K562 (cell line): ENCODE data around the gene IP6K3. TPM values are rescaled to one million over a fixed set of nuclear protein-coding genes. Genes with fewer than 3 reads are reported as not detected.

Experiments used
- ATAC-seq: fragments of 200-7000 bp; cut with Tn5 transposase; 3 replicates; pipeline ENCODE4 v1.9.1; 2020; ENCODE audit warnings: moderate library complexity
- BruUV-seq: library from RNA; stranded (reverse); fragments of 400-500 nt; replicated peaks from 2 replicates; lab custom pipeline; 2021; lab: Mats Ljungman, UMichigan
- CTCF ChIA-PET: fragments of 300-600 bp; formaldehyde crosslinking; extraction: SDS; loops from one replicate; lab custom pipeline; 2021; ENCODE audit warnings: low intra/inter-chr PET ratio; lab: Yijun Ruan, JAX
- POLR2A ChIA-PET: fragments of 300-600, 350-650 bp; sonication (Branson Sonifier 250); formaldehyde crosslinking; extraction: SDS; loops from one replicate; lab custom pipeline; 2021; ENCODE audit warnings: antibody characterized with exemption, inconsistent platforms; lab: Yijun Ruan, JAX
- DNase-seq, 4 experiments: peaks; one replicate each; pipeline versions ENCODE4 v3.0.0 to v3.0.0-alpha.2; 2011 to 2018; ENCODE audit warnings: low spot score in 3 of 4, mixed read lengths in 3 of 4; ENCODE audit errors: extremely low read depth in 1 of 4
- FAIRE-seq: peaks from 2 replicates; lab custom pipeline; 2011; peaks lifted over from hg19 to GRCh38; lab: Jason Lieb, UNC
- H2AFZ ChIP-seq: 2 replicates; pipeline ENCODE4 v1.6.0; 2011; ENCODE audit warnings: low read depth, low read length, control low read depth, inconsistent platforms
- H3K27ac ChIP-seq: fragments of 200-600 bp; 3 replicates; pipeline ENCODE4 v1.8.0; 2011; ENCODE audit warnings: low read depth, mild to moderate bottlenecking, control low read depth, inconsistent platforms, low read length, moderate library complexity, mixed read lengths; ENCODE audit errors: extremely low read depth
- H3K27me3 ChIP-seq, 2 experiments: fragments of 300-600 bp in 1 of 2; 2 replicates in 1 of 2; 3 replicates in 1 of 2; pipeline versions ENCODE4 v1.6.0 to v1.8.0; 2011; ENCODE audit warnings: inconsistent platforms in 2 of 2, low read length in 2 of 2, mild to moderate bottlenecking in 1 of 2, mixed read lengths in 1 of 2, moderate library complexity in 1 of 2; ENCODE audit not compliant: control insufficient read depth in 2 of 2, insufficient read depth in 2 of 2
- H3K36me3 ChIP-seq: fragments of 300-600 bp; 3 replicates; pipeline ENCODE4 v1.8.0; 2011; ENCODE audit warnings: mild to moderate bottlenecking, low read length, inconsistent platforms; ENCODE audit not compliant: control insufficient read depth, insufficient read depth
- H3K4me1 ChIP-seq, 2 experiments: fragments of 200-600 bp in 1 of 2; replicated peaks in 1 of 2; 2 replicates in 1 of 2; 3 replicates in 1 of 2; pipeline versions ENCODE4 v1.5.1 to v1.8.0; 2011; ENCODE audit warnings: inconsistent platforms in 2 of 2, low read length in 2 of 2, mild to moderate bottlenecking in 1 of 2, mixed read lengths in 1 of 2, moderate library complexity in 1 of 2; ENCODE audit not compliant: control insufficient read depth in 2 of 2, insufficient read depth in 2 of 2
- H3K4me2 ChIP-seq: 2 replicates; pipeline ENCODE4 v1.6.1; 2011; ENCODE audit warnings: low read length, control low read depth, inconsistent platforms, mixed read lengths; ENCODE audit not compliant: insufficient read depth
- H3K4me3 ChIP-seq: fragments of 200-600 bp; sonication (generic), shearing (Covaris generic); 2 replicates; pipeline ENCODE4 v1.5.1; 2016; ENCODE audit warnings: control low read depth, inconsistent platforms
- H3K79me2 ChIP-seq: fragments of 200-600 bp; 3 replicates; pipeline ENCODE4 v1.8.0; 2011; ENCODE audit warnings: low read length, inconsistent platforms; ENCODE audit not compliant: control insufficient read depth, insufficient read depth
- H3K9ac ChIP-seq, 2 experiments: 2 replicates each; pipeline versions ENCODE4 v1.6.0 to v1.6.1; 2011; ENCODE audit warnings: low read depth in 2 of 2, low read length in 2 of 2, control low read depth in 1 of 2, inconsistent platforms in 1 of 2, mild to moderate bottlenecking in 1 of 2, mixed read lengths in 1 of 2; ENCODE audit not compliant: insufficient read depth in 1 of 2
- H3K9me1 ChIP-seq: one replicate; pipeline ENCODE4 v1.6.0; 2011; ENCODE audit warnings: inconsistent platforms, mild to moderate bottlenecking, low read length, moderate library complexity; ENCODE audit not compliant: control insufficient read depth, insufficient read depth
- H3K9me3 ChIP-seq: replicated peaks from 2 replicates; pipeline ENCODE4 v1.5.1; 2011; ENCODE audit warnings: low read depth, low read length, inconsistent platforms; ENCODE audit not compliant: control insufficient read depth, insufficient read depth
- H4K20me1 ChIP-seq: replicated peaks from 2 replicates; pipeline ENCODE4 v1.6.1; 2011; ENCODE audit warnings: low read length, inconsistent platforms, mixed read lengths; ENCODE audit not compliant: control insufficient read depth, insufficient read depth
- CBFB ChIP-seq: sonication (generic); formaldehyde crosslinking; IDR thresholded peaks from 2 replicates; pipeline ENCODE4 v1.4.0; 2020; ENCODE audit warnings: mild to moderate bottlenecking, missing genetic modification reagents
- CTBP1 ChIP-seq: fragments of 450-650 bp; IDR thresholded peaks from 2 replicates; pipeline ENCODE4 v1.6.1; 2016; ENCODE audit warnings: borderline replicate concordance
- CTCFL ChIP-seq: IDR thresholded peaks from 2 replicates; pipeline ENCODE4 v1.6.1; 2011; ENCODE audit warnings: borderline replicate concordance, low read depth, mild to moderate bottlenecking, moderate library complexity, low read length; ENCODE audit not compliant: insufficient read depth, poor library complexity, severe bottlenecking
- MLLT1 ChIP-seq, 2 experiments: fragments of 450-650 bp; IDR thresholded peaks; 2 replicates each; pipeline ENCODE4 v1.6.1; 2016
- RB1 ChIP-seq: fragments of 450-650 bp; IDR thresholded peaks from 2 replicates; pipeline ENCODE4 v1.6.1; 2017; ENCODE audit warnings: low read depth, mild to moderate bottlenecking
- SMARCA4 ChIP-seq: fragments of 450-650 bp; IDR thresholded peaks from 2 replicates; pipeline ENCODE4 v1.6.1; 2016
- SRSF9 ChIP-seq: fragments of 200-400 bp; formaldehyde crosslinking; IDR thresholded peaks from 2 replicates; pipeline ENCODE4 v1.6.1; 2017; ENCODE audit warnings: low read depth, low read length, borderline replicate concordance
- ZNF280B ChIP-seq: fragments of 250-450 bp; sonication (Bioruptor Pico); IDR thresholded peaks from 2 replicates; pipeline ENCODE4 v1.5.1; 2021; ENCODE audit warnings: mild to moderate bottlenecking
- ZNF830 ChIP-seq: fragments of 250-450 bp; sonication (Bioruptor Pico); IDR thresholded peaks from 2 replicates; pipeline ENCODE4 v1.5.0; 2021; ENCODE audit warnings: mild to moderate bottlenecking
- WGBS: fragments of 100-300 bp; shearing (Covaris generic); methylation state at CpG from one replicate; pipeline ENCODE4 v1.1.6; 2016; ENCODE audit warnings: low coverage, mixed read lengths; ENCODE audit not compliant: insufficient coverage; ENCODE audit errors: missing lambda C conversion rate; 5-methylcytosine and 5-hydroxymethylcytosine counted together
- in situ Hi-C: fragments of 300-500 bp; cut with MboI; formaldehyde crosslinking; loops from 4 replicates; pipeline ENCODE4 v1.15.0; 2018; ENCODE audit warnings: inconsistent platforms, mixed read lengths
- intact Hi-C: fragments of 100-400 bp; cut with micrococcal nuclease; formaldehyde crosslinking; loops from 2 replicates; pipeline ENCODE4 v1.14.2; 2022
- polyA plus RNA-seq, 8 experiments: library from polyadenylated mRNA; depleted of rRNA in 4 of 8; stranded (reverse) in 5 of 8; unstranded in 3 of 8; fragments of >200 nt; fragmentation: Nextera tagmentation in 2 of 8; fragmentation: Illumina TruSeq in 1 of 8; extraction: Ambion mirVana in 2 of 8; extraction: Trizol in 1 of 8; gene quantifications; 2 replicates each; pipeline versions ENCODE4 v1.2.1 to v1.2.3, GENCODE V29; 2011 to 2014; ENCODE audit warnings: inconsistent platforms in 1 of 8, missing spikeins in 1 of 8
- total RNA-seq, 7 experiments: library from RNA; depleted of rRNA in 6 of 7; stranded (reverse); fragments of >200 nt in 6 of 7; fragmentation: Illumina TruSeq in 2 of 7; extraction: Trizol in 2 of 7; gene quantifications; 2 replicates each; pipeline versions ENCODE4 v1.2.1 to v1.2.3, GENCODE V29; 2011 to 2021; ENCODE audit warnings: low replicate concordance in 1 of 7

The IP6K3 gene
- total and polyA plus RNA-seq, 9 of the 15 experiments (the other 6 are each of a cell fraction or from before 2014, with no cell fraction given) = not detected

GRCh38 chr6:33744001-33744848 lies 2.5 kb downstream of the IP6K3 start:
- DNase-seq = peak; percentile 84 to 91 (median 87)
- Histone ChIP-seq H3K4me2 (no peak overlapping the region), H3K27ac (no peak overlapping the region), H3K36me3 (no peaks in the 10 kb centered on the region), H2AFZ (no peak overlapping the region), H4K20me1 (peaks cover 15% of the 10 kb centered on the region; the same call in 1 of the 2 replicates), H3K9ac (no peak overlapping the region), H3K9me3 (no peaks in the 10 kb centered on the region), H3K4me1 (peaks cover 9 to 11% of the 10 kb centered on the region in 2 experiments; a peak in 2 of 5 replicates), H3K4me3 (no peak overlapping the region), H3K79me2 (no peaks in the 10 kb centered on the region), H3K27me3 (peaks cover 28 to 60% of the 10 kb centered on the region in 2 experiments; a peak in 4 of 5 replicates), H3K9me1 (peaks cover 2% of the 10 kb centered on the region)
- intact Hi-C loops (loop anchor here (1.0 kb wide), 2 partner anchors 18 to 33 kb away; partner anchors contain the start of gene UQCC2), in situ Hi-C loops (no loop called here)
- WGBS = 1% methylated on average over 11 of the region's 11 CpGs
- no TSS peak for BruUV-seq
- peak; percentile 86 for ATAC-seq
- peak; percentile 99 for FAIRE-seq
- POLR2A ChIA-PET = interaction anchor here (0.6 to 1.3 kb wide), 4 partner anchors 15 to 39 kb away, joined by 3 to 5 read pairs (median 3); no protein-coding TSS in a partner anchor
- CTCF ChIA-PET = interaction anchor here (0.5 to 2.1 kb wide), 7 partner anchors 15 to 410 kb away, joined by 3 to 12 read pairs (median 3); partner anchors contain the start of gene UQCC2
- TF ChIP-seq SRSF9 (no peak), CTCFL (peak; percentile 38), RB1 (0 out of 2 replicates have a peak, but pooled peaks have one; percentile 58), SMARCA4 (0 out of 2 replicates have a peak, but pooled peaks have one; percentile 29), CBFB (CRISPR knock-in tag) (peak; percentile 87), CTBP1 (peak; percentile 52; the same call in 1 of the 2 replicates), ZNF280B (no peak), ZNF830 (CRISPR knock-in tag) (0 out of 2 replicates have a peak, but pooled peaks have one; percentile 18), MLLT1 (IDR thresholded peaks at IDR 0.05) (peak in 1 of 2 experiments; percentile 66; a peak in 1 of 4 replicates)
